ENCODE data around the gene TMEM212.

- TF ChIP-seq CTCF (conservative IDR thresholded peaks at IDR 0.05): no peak
- no peak for TF ChIP-seq ZFX (IDR thresholded peaks at IDR 0.05)
These were observed 28.5 kb downstream of the TMEM212 start for GRCh38 chr3:171871392-171872274.

All from C4-2B (cell line).